ENCODE results near the gene MRPS30.
"Not testable (repeated sequence)": the region's sequence is repeated elsewhere in the genome, so short reads cannot be mapped to it uniquely, and the experiment has no call there.

MRPS30 gene

DNA sequence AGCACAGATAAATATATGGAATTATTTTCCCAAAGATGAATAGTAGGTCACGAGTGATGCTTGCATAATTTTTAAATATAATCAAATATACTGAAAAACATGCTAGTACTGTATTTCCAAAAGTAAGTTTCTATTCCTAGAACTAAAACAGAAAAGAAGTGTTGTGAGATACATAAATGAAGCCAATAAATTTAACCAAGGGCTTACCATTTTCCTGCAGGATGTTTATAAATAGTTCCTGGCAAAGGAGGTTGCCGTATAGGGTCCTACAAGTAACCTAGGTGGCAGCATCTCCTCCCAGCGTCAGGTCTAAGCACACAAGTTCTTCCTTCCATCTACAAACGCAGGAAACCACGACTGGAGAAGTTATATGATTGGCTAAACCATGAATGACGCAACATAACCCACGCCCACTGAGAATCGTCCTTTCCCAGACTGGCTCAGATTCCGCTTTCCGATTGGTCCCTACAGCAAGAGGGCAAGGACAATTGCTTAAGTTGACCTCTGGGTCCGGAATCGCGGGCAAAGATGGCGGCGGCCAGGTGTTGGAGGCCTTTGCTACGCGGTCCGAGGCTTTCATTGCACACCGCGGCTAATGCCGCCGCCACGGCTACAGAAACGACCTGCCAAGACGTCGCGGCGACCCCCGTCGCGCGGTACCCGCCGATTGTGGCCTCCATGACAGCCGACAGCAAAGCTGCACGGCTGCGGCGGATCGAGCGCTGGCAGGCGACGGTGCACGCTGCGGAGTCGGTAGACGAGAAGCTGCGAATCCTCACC lies at the start of gene MRPS30:
TSS of gene MRPS30 (plus strand) at position 513 of the 780 bp plus-strand sequence. CDS start at position 529, 16 bp downstream.
- DNase-seq (ENCODE audit: low read depth): peak; percentile 97

DNA sequence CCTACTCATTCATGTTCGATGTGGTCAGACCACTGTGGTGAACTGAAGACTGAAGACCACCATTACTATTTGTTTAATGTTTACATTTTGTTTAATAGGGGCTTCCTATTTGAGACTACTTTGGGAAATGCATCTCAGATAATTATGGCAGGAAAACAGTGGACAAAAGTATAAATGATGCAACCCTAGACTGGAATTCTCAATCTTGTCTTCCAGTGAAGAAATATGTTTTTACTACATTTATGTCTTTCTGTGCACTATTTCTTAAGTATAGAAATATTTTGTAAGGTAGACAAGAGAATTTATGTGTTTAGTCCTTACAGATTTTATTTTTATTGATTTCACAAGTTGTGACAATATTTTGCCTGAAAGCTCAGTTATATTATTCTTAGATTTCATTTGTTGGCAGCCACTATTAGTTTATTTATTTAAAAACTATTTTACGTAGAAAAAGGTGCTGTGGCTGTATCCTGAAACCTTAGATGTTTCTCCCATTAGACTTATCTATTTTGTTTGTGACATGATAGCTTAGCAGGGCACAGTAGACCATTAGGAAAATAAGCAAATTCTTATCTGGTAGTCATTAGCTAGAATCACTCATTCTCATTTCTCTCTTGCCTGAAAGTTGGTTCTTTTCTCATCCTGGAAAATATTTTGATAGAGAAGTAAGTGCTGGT lies 39.4 kb upstream of the MRPS30 start:
- no peak for DNase-seq (ENCODE audit: low read depth)

DNA sequence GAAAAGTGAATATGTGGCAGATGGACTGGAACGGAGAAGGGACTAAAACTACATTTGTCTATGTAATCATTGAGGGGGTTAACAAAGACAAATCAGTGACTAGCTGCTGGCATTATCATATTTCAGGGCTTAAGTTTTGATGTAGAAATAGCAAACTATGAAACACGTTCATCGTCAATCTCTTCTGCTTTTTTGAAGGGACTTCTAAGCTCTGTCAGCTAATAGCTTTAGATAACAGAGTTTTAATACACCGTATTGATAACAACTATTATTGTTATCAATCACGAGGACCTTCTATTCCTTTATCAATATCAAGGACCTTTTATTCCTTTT lies 38.9 kb upstream of the MRPS30 start:
- no peak for DNase-seq (ENCODE audit: low read depth)

GRCh38 chr5:44770780-44771717 lies 37.7 kb upstream of the MRPS30 start:
- no peak for DNase-seq (ENCODE audit: low read depth)

- not testable (repeated sequence) for DNase-seq (ENCODE audit: low read depth)
Measured at GRCh38 chr5:44772397-44772796, 36.4 kb upstream of the MRPS30 start.

- peak; percentile 72 for DNase-seq (ENCODE audit: low read depth)
Measured at GRCh38 chr5:44774279-44774880, 34.4 kb upstream of the MRPS30 start.

- no peak for DNase-seq (ENCODE audit: low read depth)
Measured at GRCh38 chr5:44779167-44779566, 29.6 kb upstream of the MRPS30 start.

DNA sequence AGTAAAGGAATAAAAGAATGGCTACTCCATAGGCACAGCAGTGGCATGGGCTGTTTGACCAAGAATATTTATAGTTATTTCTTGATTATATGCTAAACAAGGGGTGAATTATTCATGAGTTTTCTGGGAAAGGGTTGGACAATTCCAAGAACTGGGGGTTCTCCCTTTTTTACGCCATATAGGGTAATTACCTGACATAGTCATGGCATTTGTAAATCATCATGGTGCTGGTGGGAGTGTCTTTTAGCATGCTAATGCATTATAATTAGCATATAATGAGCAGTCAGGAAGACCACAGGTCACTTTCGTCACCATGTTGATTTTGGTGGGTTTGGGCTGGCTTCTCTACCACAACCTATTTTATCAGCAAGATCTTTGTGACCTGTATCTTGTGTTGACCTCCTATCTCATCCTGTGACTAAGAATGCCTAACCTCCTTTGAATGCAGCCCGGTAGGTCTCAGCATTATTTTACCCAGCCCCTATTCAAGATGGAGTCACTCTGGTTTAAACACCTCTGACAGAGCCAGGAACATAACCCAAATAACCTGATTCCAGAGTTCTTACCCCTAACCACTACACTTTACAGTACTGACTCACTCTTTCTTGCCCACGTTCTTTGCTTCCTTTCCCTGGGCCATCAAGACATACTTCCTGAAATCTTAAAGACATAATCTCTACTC lies 25.0 kb upstream of the MRPS30 start:
- no peak for DNase-seq (ENCODE audit: low read depth)

GRCh38 chr5:44787731-44788130 lies 21.0 kb upstream of the MRPS30 start:
- DNase-seq (ENCODE audit: low read depth): no peak

DNA sequence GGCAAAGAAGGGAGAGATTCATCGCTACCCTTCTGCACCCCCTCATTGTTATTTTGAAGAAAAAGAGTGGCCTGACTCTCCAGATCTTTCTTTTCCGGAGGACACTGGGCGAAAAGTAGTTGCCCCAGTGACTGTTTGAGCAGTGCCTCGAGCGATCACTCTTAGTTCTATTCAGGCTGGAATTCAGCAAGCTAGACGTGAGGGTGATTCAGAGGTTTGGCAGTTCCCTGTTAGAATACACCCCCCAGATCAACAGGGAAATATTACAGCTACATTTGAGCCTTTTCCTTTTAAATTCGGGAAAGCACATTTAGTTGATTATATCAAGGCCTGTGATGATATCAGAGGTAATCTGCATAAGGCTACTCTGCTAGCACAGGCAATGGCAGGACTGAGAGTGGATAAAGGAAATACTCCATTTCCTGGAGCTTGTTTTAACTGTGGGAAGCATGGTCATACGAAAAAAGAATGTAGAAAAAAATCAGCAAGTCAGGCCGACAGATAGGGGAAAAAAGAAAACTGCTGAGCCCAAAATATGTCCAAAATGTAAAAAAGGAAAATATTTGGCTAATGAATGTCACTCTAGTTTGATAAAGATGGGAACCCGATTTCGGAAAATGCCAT lies 19.3 kb upstream of the MRPS30 start:
- DNase-seq (ENCODE audit: low read depth): not testable (repeated sequence)

GRCh38 chr5:44792031-44792673 lies 16.6 kb upstream of the MRPS30 start:
- not testable (repeated sequence) for DNase-seq (ENCODE audit: low read depth)

GRCh38 chr5:44794371-44794770 lies 14.4 kb upstream of the MRPS30 start:
- DNase-seq (ENCODE audit: low read depth): no peak

DNA sequence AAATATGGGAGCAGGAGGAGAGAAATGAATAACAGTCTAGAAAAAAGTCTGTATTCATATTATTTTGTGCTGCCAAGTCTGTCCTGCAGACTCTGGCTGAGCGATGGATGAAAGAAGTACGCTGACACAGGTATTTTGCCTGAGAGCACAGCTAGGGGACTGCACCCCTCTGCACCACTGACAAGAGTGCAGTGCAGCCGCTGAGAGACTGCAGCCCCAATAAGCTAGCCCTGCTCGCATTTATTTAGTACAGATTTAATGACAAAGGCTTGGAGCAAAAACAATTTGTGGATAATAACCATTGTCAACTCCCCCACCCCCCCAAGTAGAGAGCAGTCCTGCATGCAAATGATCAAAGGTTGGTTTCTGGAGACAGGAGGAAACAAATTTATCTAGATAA lies 13.3 kb upstream of the MRPS30 start:
- no peak for DNase-seq (ENCODE audit: low read depth)

GRCh38 chr5:44797841-44798240 lies 10.9 kb upstream of the MRPS30 start:
- no peak for DNase-seq (ENCODE audit: low read depth)

DNA sequence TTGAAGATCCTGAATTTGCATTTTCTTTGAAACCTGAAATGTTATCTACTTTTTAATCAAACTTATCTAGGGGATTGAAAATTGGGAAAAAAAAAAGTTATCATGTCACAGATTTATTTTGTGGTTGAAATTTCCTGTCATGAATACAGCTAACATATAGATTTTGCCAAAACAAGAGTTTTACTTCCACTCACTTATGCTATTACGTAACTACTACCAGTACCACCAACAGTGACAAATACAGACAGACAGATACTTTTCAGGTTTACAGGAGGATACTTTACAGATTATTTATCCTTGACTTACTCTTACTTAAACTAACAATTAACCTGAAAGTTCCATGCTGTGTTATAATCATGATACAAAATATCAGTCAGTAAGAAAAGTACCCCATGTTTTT lies 6.8 kb upstream of the MRPS30 start:
- no peak for DNase-seq (ENCODE audit: low read depth)

- no peak for DNase-seq (ENCODE audit: low read depth)
Measured at GRCh38 chr5:44806608-44807007, 2.1 kb upstream of the MRPS30 start.

GRCh38 chr5:44807269-44807668 lies 1.5 kb upstream of the MRPS30 start:
- no peak for DNase-seq (ENCODE audit: low read depth)

- DNase-seq (ENCODE audit: low read depth): peak; percentile 54
Measured at GRCh38 chr5:44809215-44809955, 638 bp downstream of the MRPS30 start.

DNA sequence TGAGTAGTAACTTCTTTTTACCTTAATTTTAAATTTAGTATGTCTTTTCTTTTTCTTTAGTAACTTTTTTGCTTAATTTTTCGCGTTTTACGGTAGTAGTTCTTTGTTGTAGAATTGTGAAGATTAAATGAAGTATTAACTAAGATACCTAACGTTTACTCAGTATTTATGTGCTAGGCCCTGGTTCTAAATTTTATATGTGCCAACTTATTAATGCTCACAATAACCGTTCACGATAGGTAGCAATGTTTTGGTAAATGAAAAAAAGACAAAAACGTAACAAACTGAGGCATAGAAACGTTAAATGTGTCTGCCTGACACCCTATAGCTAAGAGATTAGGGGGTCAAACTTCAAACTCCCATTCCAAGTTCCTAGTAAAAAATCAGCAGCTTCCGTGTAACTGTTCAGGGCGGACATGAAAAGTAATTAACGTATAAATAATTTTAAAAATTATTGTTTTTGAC lies 1.2 kb downstream of the MRPS30 start:
- DNase-seq (ENCODE audit: low read depth): no peak

GRCh38 chr5:44814761-44815160 lies 6.0 kb downstream of the MRPS30 start:
- no peak for DNase-seq (ENCODE audit: low read depth)

All from fibroblast of gingiva (primary cell).